ENCODE measurements around the gene TPK1.

The TPK1 gene

GRCh38 chr7:144497282-144497681, 338.6 kb downstream of the TPK1 start:
- DNase-seq (ENCODE audit: insufficient read length, low spot score) (no peak), FAIRE-seq (peak; percentile 38)

GRCh38 chr7:144494355-144494754, 341.5 kb downstream of the TPK1 start:
- DNase-seq (ENCODE audit: insufficient read length, low spot score), result no peak
- no peak for FAIRE-seq
- no peak for TF ChIP-seq CTCF (IDR thresholded peaks at IDR 0.05; ENCODE audit: insufficient read depth, missing control alignments)

More at GRCh38 chr7:144497282-144497681, 338.6 kb downstream of the TPK1 start:
- no peak for TF ChIP-seq CTCF (IDR thresholded peaks at IDR 0.05; ENCODE audit: insufficient read depth, missing control alignments)

GRCh38 chr7:144489504-144489903, 346.3 kb downstream of the TPK1 start:
- TF ChIP-seq CTCF (IDR thresholded peaks at IDR 0.05; ENCODE audit: insufficient read depth, missing control alignments), result no peak
- DNase-seq (ENCODE audit: insufficient read length, low spot score) (no peak), FAIRE-seq (no peak)

- DNase-seq (ENCODE audit: insufficient read length, low spot score) (no peak), FAIRE-seq (no peak)
- no peak for TF ChIP-seq CTCF (IDR thresholded peaks at IDR 0.05; ENCODE audit: insufficient read depth, missing control alignments)
Measured at GRCh38 chr7:144488977-144489376, 346.9 kb downstream of the TPK1 start.

GRCh38 chr7:144487901-144488300, 348.0 kb downstream of the TPK1 start:
- no peak for TF ChIP-seq CTCF (IDR thresholded peaks at IDR 0.05; ENCODE audit: insufficient read depth, missing control alignments)
- DNase-seq (ENCODE audit: insufficient read length, low spot score), result no peak

GRCh38 chr7:144484445-144484844, 351.4 kb downstream of the TPK1 start:
- TF ChIP-seq CTCF (IDR thresholded peaks at IDR 0.05; ENCODE audit: insufficient read depth, missing control alignments), result no peak
- DNase-seq (ENCODE audit: insufficient read length, low spot score) (no peak), FAIRE-seq (peak; percentile 21)

More at GRCh38 chr7:144487901-144488300, 348.0 kb downstream of the TPK1 start:
- no peak for FAIRE-seq

GRCh38 chr7:144483189-144483588, 352.7 kb downstream of the TPK1 start:
- no peak for FAIRE-seq
- TF ChIP-seq CTCF (IDR thresholded peaks at IDR 0.05; ENCODE audit: insufficient read depth, missing control alignments), result no peak
- DNase-seq (ENCODE audit: insufficient read length, low spot score), result no peak

All from D721Med (cell line).